Panc1 (cell line): ENCODE data around the gene GNAQ. TPM values are rescaled to one million over a fixed set of nuclear protein-coding genes. Genes with fewer than 3 reads are reported as not detected.

Experiments
- ATAC-seq: fragments of 200-7000 bp; cut with Tn5 transposase; 2 replicates; pipeline ENCODE4 v1.9.1; 2020; ENCODE audit warnings: mild to moderate bottlenecking, moderate library complexity
- BruUV-seq: library from RNA; stranded (reverse); fragments of 400-500 nt; replicated peaks from 2 replicates; lab custom pipeline; 2021; lab: Mats Ljungman, UMichigan
- CTCF ChIA-PET: fragments of 300-600 bp; sonication (Branson Sonifier 250); formaldehyde crosslinking; loops from one replicate; lab custom pipeline; 2022; ENCODE audit warnings: antibody characterized with exemption; lab: Charles Lee
- POLR2A ChIA-PET: fragments of 300-600 bp; sonication (Branson Sonifier 250); formaldehyde crosslinking; loops from one replicate; lab custom pipeline; 2022; ENCODE audit warnings: antibody characterized with exemption; lab: Charles Lee
- DNase-seq: peaks from one replicate; pipeline ENCODE4 v3.0.0-alpha.2; 2010; ENCODE audit warnings: low read depth, low spot score
- H3K27ac ChIP-seq: 2 replicates; pipeline ENCODE4 v1.5.1; 2011; ENCODE audit warnings: mild to moderate bottlenecking, low read length, inconsistent platforms
- H3K27me3 ChIP-seq: fragments of 200-500 bp; sonication (Bioruptor generic); 2 replicates; pipeline ENCODE4 v1.6.0; 2014; ENCODE audit warnings: low read length, inconsistent platforms; ENCODE audit not compliant: control insufficient read depth, insufficient read depth
- H3K36me3 ChIP-seq: fragments of 200-500 bp; sonication (Bioruptor generic); 2 replicates; pipeline ENCODE4 v1.5.1; 2014; ENCODE audit warnings: inconsistent platforms, mild to moderate bottlenecking, low read length, moderate library complexity; ENCODE audit not compliant: control insufficient read depth, insufficient read depth
- H3K4me1 ChIP-seq: 2 replicates; pipeline ENCODE4 v1.5.1; 2011; ENCODE audit warnings: inconsistent platforms, mild to moderate bottlenecking, low read length, moderate library complexity; ENCODE audit not compliant: control insufficient read depth, insufficient read depth
- H3K4me3 ChIP-seq, 2 experiments: 2 replicates each; pipeline ENCODE4 v1.5.1; 2011 to 2012; ENCODE audit warnings: low read depth in 2 of 2, low read length in 2 of 2, mild to moderate bottlenecking in 2 of 2, inconsistent platforms in 1 of 2, moderate library complexity in 1 of 2
- H3K9me3 ChIP-seq: fragments of 200-500 bp; sonication (Bioruptor generic); 2 replicates; pipeline ENCODE4 v1.5.1; 2014; ENCODE audit warnings: low read depth, mild to moderate bottlenecking, inconsistent platforms, low read length, moderate library complexity; ENCODE audit not compliant: control insufficient read depth, insufficient read depth
- POLR2AphosphoS5 ChIP-seq: IDR thresholded peaks from 2 replicates; pipeline ENCODE4 v1.6.1; 2012; ENCODE audit warnings: mild to moderate bottlenecking, low read depth, low read length, moderate library complexity
- SIN3A ChIP-seq: IDR thresholded peaks from 2 replicates; pipeline ENCODE4 v1.6.1; 2012; ENCODE audit warnings: low read depth, mild to moderate bottlenecking, low read length, moderate library complexity, borderline replicate concordance; ENCODE audit not compliant: insufficient read depth
- TCF7L2 ChIP-seq: IDR thresholded peaks from 2 replicates; pipeline ENCODE4 v1.6.1; 2011; ENCODE audit warnings: mild to moderate bottlenecking, low read depth, low read length, inconsistent platforms
- in situ Hi-C: cut with HindIII; loops from 2 replicates; pipeline ENCODE4 v1.10.0; 2016; ENCODE audit warnings: low sequenced_read_pairs, low pct_unique_long_range_greater_than_20kb
- intact Hi-C: fragments of 100-400 bp; cut with micrococcal nuclease; formaldehyde crosslinking; loops from one replicate; pipeline ENCODE4 v1.10.0; 2022; ENCODE audit not compliant: unreplicated experiment
- total RNA-seq: library from RNA; stranded (reverse); gene quantifications from one replicate; pipeline ENCODE4 v1.2.1, GENCODE V29; 2021; ENCODE audit not compliant: unreplicated experiment
- TF ChIP-seq, protein P1 (sequence below), 2 experiments: IDR thresholded peaks; 2 replicates each; pipeline ENCODE4 v1.6.1; 2011 to 2012; ENCODE audit warnings: low read depth in 2 of 2, control low read depth in 1 of 2, low read length in 1 of 2, mild to moderate bottlenecking in 1 of 2, moderate library complexity in 1 of 2; ENCODE audit not compliant: insufficient read depth in 1 of 2
- TF ChIP-seq, protein P2 (sequence below): fragments of 450-650 bp; IDR thresholded peaks from 2 replicates; pipeline ENCODE4 v1.5.1; 2017; ENCODE audit warnings: mild to moderate bottlenecking

Gene GNAQ
- total RNA-seq, 1 experiment from 2014 or later = 34.5 TPM

DNA sequence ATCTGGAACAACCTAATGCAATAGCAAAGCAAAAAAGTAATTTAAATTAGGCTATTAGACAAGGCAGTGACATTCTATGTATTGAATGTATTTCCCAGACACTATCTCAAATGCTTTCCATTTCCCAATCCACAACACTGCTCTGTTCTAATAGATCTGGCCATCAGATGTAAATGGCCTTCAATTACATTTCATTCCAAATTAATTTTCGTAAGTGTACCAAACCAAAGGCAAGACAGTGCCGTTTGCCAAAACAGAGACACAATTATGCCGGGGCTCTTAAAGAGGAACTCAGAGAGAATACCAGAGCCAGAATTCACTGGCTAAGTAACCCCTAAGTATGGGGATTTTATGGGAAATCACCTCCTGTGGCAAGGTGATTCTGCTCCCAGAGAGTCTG lies 63.1 kb downstream of the GNAQ start:
- Histone ChIP-seq H3K9me3 (no peaks in the 10 kb centered on the region), H3K27ac (no peak overlapping the region), H3K4me1 (no peaks in the 10 kb centered on the region), H3K36me3 (no peaks in the 10 kb centered on the region), H3K27me3 (no peaks in the 10 kb centered on the region), H3K4me3 (no peak overlapping the region)
- intact Hi-C loops (no loop called here), in situ Hi-C loops (no loop called here)
- BruUV-seq = no TSS peak
- ChIA-PET POLR2A (no interaction called here), CTCF (no interaction called here)
- no peak for ATAC-seq
- TF ChIP-seq SIN3A (no peak), POLR2AphosphoS5 (no peak), TCF7L2 (no peak)
- TF ChIP-seq, protein P1, sequence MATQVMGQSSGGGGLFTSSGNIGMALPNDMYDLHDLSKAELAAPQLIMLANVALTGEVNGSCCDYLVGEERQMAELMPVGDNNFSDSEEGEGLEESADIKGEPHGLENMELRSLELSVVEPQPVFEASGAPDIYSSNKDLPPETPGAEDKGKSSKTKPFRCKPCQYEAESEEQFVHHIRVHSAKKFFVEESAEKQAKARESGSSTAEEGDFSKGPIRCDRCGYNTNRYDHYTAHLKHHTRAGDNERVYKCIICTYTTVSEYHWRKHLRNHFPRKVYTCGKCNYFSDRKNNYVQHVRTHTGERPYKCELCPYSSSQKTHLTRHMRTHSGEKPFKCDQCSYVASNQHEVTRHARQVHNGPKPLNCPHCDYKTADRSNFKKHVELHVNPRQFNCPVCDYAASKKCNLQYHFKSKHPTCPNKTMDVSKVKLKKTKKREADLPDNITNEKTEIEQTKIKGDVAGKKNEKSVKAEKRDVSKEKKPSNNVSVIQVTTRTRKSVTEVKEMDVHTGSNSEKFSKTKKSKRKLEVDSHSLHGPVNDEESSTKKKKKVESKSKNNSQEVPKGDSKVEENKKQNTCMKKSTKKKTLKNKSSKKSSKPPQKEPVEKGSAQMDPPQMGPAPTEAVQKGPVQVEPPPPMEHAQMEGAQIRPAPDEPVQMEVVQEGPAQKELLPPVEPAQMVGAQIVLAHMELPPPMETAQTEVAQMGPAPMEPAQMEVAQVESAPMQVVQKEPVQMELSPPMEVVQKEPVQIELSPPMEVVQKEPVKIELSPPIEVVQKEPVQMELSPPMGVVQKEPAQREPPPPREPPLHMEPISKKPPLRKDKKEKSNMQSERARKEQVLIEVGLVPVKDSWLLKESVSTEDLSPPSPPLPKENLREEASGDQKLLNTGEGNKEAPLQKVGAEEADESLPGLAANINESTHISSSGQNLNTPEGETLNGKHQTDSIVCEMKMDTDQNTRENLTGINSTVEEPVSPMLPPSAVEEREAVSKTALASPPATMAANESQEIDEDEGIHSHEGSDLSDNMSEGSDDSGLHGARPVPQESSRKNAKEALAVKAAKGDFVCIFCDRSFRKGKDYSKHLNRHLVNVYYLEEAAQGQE (IDR thresholded peaks at IDR 0.05; ENCODE audit: insufficient read depth in 1 of 2, low read depth in 2 of 2, low read length in 1 of 2) = no peak
- TF ChIP-seq, protein P2, sequence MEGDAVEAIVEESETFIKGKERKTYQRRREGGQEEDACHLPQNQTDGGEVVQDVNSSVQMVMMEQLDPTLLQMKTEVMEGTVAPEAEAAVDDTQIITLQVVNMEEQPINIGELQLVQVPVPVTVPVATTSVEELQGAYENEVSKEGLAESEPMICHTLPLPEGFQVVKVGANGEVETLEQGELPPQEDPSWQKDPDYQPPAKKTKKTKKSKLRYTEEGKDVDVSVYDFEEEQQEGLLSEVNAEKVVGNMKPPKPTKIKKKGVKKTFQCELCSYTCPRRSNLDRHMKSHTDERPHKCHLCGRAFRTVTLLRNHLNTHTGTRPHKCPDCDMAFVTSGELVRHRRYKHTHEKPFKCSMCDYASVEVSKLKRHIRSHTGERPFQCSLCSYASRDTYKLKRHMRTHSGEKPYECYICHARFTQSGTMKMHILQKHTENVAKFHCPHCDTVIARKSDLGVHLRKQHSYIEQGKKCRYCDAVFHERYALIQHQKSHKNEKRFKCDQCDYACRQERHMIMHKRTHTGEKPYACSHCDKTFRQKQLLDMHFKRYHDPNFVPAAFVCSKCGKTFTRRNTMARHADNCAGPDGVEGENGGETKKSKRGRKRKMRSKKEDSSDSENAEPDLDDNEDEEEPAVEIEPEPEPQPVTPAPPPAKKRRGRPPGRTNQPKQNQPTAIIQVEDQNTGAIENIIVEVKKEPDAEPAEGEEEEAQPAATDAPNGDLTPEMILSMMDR = no peak
- no peak for DNase-seq

DNA sequence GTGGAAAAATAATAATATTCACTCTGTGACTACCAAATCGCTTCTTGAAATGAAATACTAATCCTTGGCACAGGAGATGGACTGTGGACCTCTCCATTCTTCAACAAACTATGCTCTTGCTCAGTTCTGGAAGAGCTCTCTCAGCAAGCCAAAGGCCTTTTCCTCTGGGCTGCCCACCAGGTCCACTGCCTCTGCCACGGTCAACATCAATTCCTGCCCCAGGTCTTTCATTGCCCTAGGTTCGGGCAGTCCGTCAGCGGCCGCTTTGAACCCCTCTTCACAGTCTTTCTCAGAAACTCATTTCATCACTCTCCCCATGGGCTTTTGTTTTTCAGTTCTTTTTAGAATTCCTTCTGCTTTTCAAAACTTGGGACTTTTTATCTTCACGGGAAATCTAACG lies 64.9 kb downstream of the GNAQ start:
- Histone ChIP-seq H3K27me3 (no peaks in the 10 kb centered on the region), H3K4me3 (no peak overlapping the region), H3K4me1 (no peaks in the 10 kb centered on the region; the same call in 1 of the 2 replicates), H3K27ac (no peak overlapping the region), H3K9me3 (no peaks in the 10 kb centered on the region), H3K36me3 (no peaks in the 10 kb centered on the region)
- TF ChIP-seq TCF7L2 (no peak), SIN3A (no peak), POLR2AphosphoS5 (no peak)
- TF ChIP-seq, protein P1 (IDR thresholded peaks at IDR 0.05; ENCODE audit: insufficient read depth in 1 of 2, low read depth in 2 of 2, low read length in 1 of 2) = no peak
- TF ChIP-seq, protein P2 = no peak
- POLR2A ChIA-PET = no interaction called here
- in situ Hi-C loops (no loop called here), intact Hi-C loops (no loop called here)
- BruUV-seq = no TSS peak
- ATAC-seq = no peak
- DNase-seq = no peak
- CTCF ChIA-PET = no interaction called here
